ENCODE data around the gene DDR1.

Gene DDR1

DNA sequence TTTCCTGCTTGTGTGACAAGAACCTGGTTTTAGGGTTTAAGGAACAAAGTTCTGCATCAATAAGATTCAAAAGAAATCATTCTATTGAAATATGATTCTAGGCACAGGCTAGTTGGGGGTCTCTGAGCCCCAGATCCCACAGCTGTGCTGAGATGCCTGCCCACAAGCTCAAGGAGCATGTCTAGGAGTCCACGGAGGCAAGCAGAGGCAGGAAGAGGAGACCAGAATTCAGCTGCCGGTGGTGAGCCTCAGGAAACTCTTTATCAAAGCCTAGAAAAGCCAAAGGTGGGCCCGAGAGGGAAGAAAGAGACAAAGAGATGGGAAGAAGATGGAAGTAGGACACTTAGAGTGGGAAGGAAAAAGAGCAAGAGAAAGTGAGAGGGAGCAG lies 40.7 kb upstream of the DDR1 start:
- no peak overlapping the region for H3K27ac ChIP-seq (ENCODE audit: low read depth, low read length)
- TF ChIP-seq, protein P1, sequence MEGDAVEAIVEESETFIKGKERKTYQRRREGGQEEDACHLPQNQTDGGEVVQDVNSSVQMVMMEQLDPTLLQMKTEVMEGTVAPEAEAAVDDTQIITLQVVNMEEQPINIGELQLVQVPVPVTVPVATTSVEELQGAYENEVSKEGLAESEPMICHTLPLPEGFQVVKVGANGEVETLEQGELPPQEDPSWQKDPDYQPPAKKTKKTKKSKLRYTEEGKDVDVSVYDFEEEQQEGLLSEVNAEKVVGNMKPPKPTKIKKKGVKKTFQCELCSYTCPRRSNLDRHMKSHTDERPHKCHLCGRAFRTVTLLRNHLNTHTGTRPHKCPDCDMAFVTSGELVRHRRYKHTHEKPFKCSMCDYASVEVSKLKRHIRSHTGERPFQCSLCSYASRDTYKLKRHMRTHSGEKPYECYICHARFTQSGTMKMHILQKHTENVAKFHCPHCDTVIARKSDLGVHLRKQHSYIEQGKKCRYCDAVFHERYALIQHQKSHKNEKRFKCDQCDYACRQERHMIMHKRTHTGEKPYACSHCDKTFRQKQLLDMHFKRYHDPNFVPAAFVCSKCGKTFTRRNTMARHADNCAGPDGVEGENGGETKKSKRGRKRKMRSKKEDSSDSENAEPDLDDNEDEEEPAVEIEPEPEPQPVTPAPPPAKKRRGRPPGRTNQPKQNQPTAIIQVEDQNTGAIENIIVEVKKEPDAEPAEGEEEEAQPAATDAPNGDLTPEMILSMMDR (IDR thresholded peaks at IDR 0.05; ENCODE audit: insufficient read depth, low read length, poor library complexity, severe bottlenecking): no peak
- TF ChIP-seq EZH2phosphoT487 (conservative IDR thresholded peaks at IDR 0.05; ENCODE audit: low read length): no peak
- H3F3A ChIP-seq (ENCODE audit: insufficient read depth): no peaks in the 10 kb centered on the region
- no peaks in the 10 kb centered on the region for H3K36me3 ChIP-seq (ENCODE audit: low read length)
- H3K9ac ChIP-seq (ENCODE audit: low read length): no peak overlapping the region
- H2AFZ ChIP-seq (ENCODE audit: low read depth, low read length, severe bottlenecking): no peak overlapping the region
- no peaks in the 10 kb centered on the region for H3K79me2 ChIP-seq (ENCODE audit: insufficient read depth, low read length)
- no peaks in the 10 kb centered on the region for H3K9me3 ChIP-seq (ENCODE audit: insufficient read depth, low read length)
- no peaks in the 10 kb centered on the region for H3K9me2 ChIP-seq (replicated peaks; ENCODE audit: insufficient read depth, low read length)
- H3K4me3 ChIP-seq (ENCODE audit: insufficient read depth, low read length, poor library complexity, severe bottlenecking): no peak overlapping the region
- no peak overlapping the region for H3K4me2 ChIP-seq (ENCODE audit: low read depth, low read length, poor library complexity, severe bottlenecking)
- no peaks in the 10 kb centered on the region for H4K20me1 ChIP-seq (ENCODE audit: low read depth, low read length)
- H3K27me3 ChIP-seq (ENCODE audit: low read length): no peaks in the 10 kb centered on the region

DNA sequence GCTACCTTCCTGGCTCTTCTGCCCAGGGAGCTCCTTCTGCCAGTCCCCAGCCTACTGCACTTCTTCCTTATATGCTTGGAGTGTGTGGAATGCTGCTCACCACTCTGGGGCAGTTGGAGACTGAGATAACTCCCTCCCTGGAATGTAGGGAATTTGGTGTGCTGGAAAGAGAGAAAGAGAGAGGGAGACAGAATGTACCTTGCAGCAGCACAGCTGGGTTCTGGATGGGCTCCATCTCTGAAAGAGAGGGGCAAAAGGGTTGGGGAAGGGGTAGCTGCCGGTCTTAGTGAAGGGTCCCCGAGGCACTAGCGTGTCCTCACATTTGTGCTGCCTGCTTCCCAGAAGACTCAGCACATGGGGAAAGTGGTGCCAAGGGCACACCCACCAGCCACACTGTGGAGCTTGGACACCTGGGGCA lies 40.2 kb upstream of the DDR1 start:
- no peaks in the 10 kb centered on the region for H3K36me3 ChIP-seq (ENCODE audit: low read length)
- no peaks in the 10 kb centered on the region for H4K20me1 ChIP-seq (ENCODE audit: low read depth, low read length)
- H2AFZ ChIP-seq (ENCODE audit: low read depth, low read length, severe bottlenecking): no peak overlapping the region
- no peak overlapping the region for H3K9ac ChIP-seq (ENCODE audit: low read length)
- no peak overlapping the region for H3K27ac ChIP-seq (ENCODE audit: low read depth, low read length)
- no peak overlapping the region for H3K4me3 ChIP-seq (ENCODE audit: insufficient read depth, low read length, poor library complexity, severe bottlenecking)
- no peaks in the 10 kb centered on the region for H3K27me3 ChIP-seq (ENCODE audit: low read length)
- H3K9me3 ChIP-seq (ENCODE audit: insufficient read depth, low read length): no peaks in the 10 kb centered on the region
- no peak overlapping the region for H3K4me2 ChIP-seq (ENCODE audit: low read depth, low read length, poor library complexity, severe bottlenecking)
- H3K79me2 ChIP-seq (ENCODE audit: insufficient read depth, low read length): no peaks in the 10 kb centered on the region
- H3F3A ChIP-seq (ENCODE audit: insufficient read depth): no peaks in the 10 kb centered on the region
- no peak for TF ChIP-seq EZH2phosphoT487 (conservative IDR thresholded peaks at IDR 0.05; ENCODE audit: low read length)
- TF ChIP-seq, protein P1 (IDR thresholded peaks at IDR 0.05; ENCODE audit: insufficient read depth, low read length, poor library complexity, severe bottlenecking): no peak
- no peaks in the 10 kb centered on the region for H3K9me2 ChIP-seq (replicated peaks; ENCODE audit: insufficient read depth, low read length)

DNA sequence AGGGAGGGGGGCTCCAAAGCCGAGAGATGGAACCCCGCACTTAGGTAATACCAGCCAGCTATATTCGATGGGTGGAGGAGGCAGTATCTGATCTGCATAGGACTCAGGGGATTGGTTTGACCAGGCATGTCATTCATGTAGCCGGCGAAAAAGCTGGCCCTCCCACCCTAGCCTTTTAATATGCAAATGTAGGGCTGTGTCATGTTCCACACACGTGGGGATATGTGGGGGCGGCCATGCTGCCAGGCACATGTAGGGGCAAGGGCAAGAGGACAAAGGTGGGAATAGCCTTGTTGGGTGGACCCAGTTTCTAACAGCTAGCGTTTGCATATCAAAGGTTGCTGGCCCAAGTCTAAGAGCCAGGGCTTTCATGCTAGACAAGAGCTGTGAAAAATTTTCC lies 39.1 kb upstream of the DDR1 start:
- H3K9me2 ChIP-seq (replicated peaks; ENCODE audit: insufficient read depth, low read length): no peaks in the 10 kb centered on the region
- no peak overlapping the region for H3K4me2 ChIP-seq (ENCODE audit: low read depth, low read length, poor library complexity, severe bottlenecking)
- no peak overlapping the region for H3K27ac ChIP-seq (ENCODE audit: low read depth, low read length)
- H3K27me3 ChIP-seq (ENCODE audit: low read length): no peaks in the 10 kb centered on the region
- no peaks in the 10 kb centered on the region for H3K36me3 ChIP-seq (ENCODE audit: low read length)
- no peaks in the 10 kb centered on the region for H3K79me2 ChIP-seq (ENCODE audit: insufficient read depth, low read length)
- H3K9ac ChIP-seq (ENCODE audit: low read length): no peak overlapping the region
- no peaks in the 10 kb centered on the region for H3F3A ChIP-seq (ENCODE audit: insufficient read depth)
- TF ChIP-seq, protein P1 (IDR thresholded peaks at IDR 0.05; ENCODE audit: insufficient read depth, low read length, poor library complexity, severe bottlenecking): no peak
- TF ChIP-seq EZH2phosphoT487 (conservative IDR thresholded peaks at IDR 0.05; ENCODE audit: low read length): no peak
- no peak overlapping the region for H3K4me3 ChIP-seq (ENCODE audit: insufficient read depth, low read length, poor library complexity, severe bottlenecking)
- no peaks in the 10 kb centered on the region for H3K9me3 ChIP-seq (ENCODE audit: insufficient read depth, low read length)
- H2AFZ ChIP-seq (ENCODE audit: low read depth, low read length, severe bottlenecking): no peak overlapping the region
- H4K20me1 ChIP-seq (ENCODE audit: low read depth, low read length): no peaks in the 10 kb centered on the region
